GM12878 (cell line): ENCODE data around the gene UBAP2. TPM values are rescaled to one million over a fixed set of nuclear protein-coding genes. Genes with fewer than 3 reads are reported as not detected.

Source experiments
- ATAC-seq: fragments of 200-7000 bp; cut with Tn5 transposase; 3 replicates; pipeline ENCODE4 v1.9.1; 2020; ENCODE audit warnings: mild to moderate bottlenecking, moderate library complexity
- BruUV-seq: library from RNA; stranded (reverse); fragments of 400-500 nt; replicated peaks from 2 replicates; lab custom pipeline; 2021; lab: Mats Ljungman, UMichigan
- CTCF ChIA-PET: fragments of 300-600 bp; sonication (Branson Sonifier 250); formaldehyde crosslinking; extraction: SDS; loops from one replicate; lab custom pipeline; 2021; ENCODE audit warnings: inconsistent platforms; lab: Yijun Ruan, JAX
- POLR2A ChIA-PET: fragments of 350-600 bp; formaldehyde crosslinking; extraction: SDS; loops from one replicate; lab custom pipeline; 2021; ENCODE audit warnings: inconsistent platforms; lab: Charles Lee
- RAD21 ChIA-PET: fragments of 300-600 bp; sonication (Branson Sonifier 250); formaldehyde crosslinking; loops from one replicate; lab custom pipeline; 2023; ENCODE audit warnings: antibody characterized with exemption; ENCODE audit not compliant: unreplicated experiment; lab: Charles Lee
- SMC1A ChIA-PET: fragments of 300-600 bp; sonication (Branson Sonifier 250); formaldehyde crosslinking; loops from one replicate; lab custom pipeline; 2023; ENCODE audit not compliant: unreplicated experiment, uncharacterized antibody; lab: Charles Lee
- DNase-seq: peaks from one replicate; pipeline ENCODE4 v3.0.0-alpha.2; 2011; ENCODE audit warnings: low read depth, low spot score
- FAIRE-seq: peaks from 3 replicates; lab custom pipeline; 2011; peaks lifted over from hg19 to GRCh38; lab: Jason Lieb, UNC
- H2AFZ ChIP-seq: 2 replicates; pipeline ENCODE4 v1.6.0; 2011; ENCODE audit warnings: low read depth, low read length, control low read depth; ENCODE audit not compliant: control insufficient read depth
- H3K27ac ChIP-seq: 2 replicates; pipeline ENCODE4 v1.5.1; 2011; ENCODE audit warnings: control low read depth; ENCODE audit not compliant: control insufficient read depth, insufficient read depth
- H3K27me3 ChIP-seq, 2 experiments: replicated peaks in 1 of 2; 2 replicates each; pipeline versions ENCODE4 v1.6.0 to v1.6.1; 2011; ENCODE audit warnings: low read length in 1 of 2; ENCODE audit not compliant: control insufficient read depth in 2 of 2, insufficient read depth in 2 of 2
- H3K36me3 ChIP-seq, 2 experiments: 2 replicates each; pipeline ENCODE4 v1.5.1; 2011; ENCODE audit warnings: low read length in 1 of 2; ENCODE audit not compliant: control insufficient read depth in 2 of 2, insufficient read depth in 2 of 2
- H3K4me1 ChIP-seq: 2 replicates; pipeline ENCODE4 v1.6.1; 2011; ENCODE audit warnings: mild to moderate bottlenecking, low read length, moderate library complexity, mixed read lengths; ENCODE audit not compliant: control insufficient read depth, insufficient read depth
- H3K4me2 ChIP-seq: 2 replicates; pipeline ENCODE4 v1.6.0; 2011; ENCODE audit warnings: control low read depth; ENCODE audit not compliant: control insufficient read depth, insufficient read depth
- H3K4me3 ChIP-seq: fragments of 200-600 bp; sonication (generic); 2 replicates; pipeline ENCODE4 v1.5.1; 2016
- H3K79me2 ChIP-seq: 2 replicates; pipeline ENCODE4 v1.6.0; 2011; ENCODE audit warnings: low read length; ENCODE audit not compliant: control insufficient read depth, insufficient read depth
- H3K9ac ChIP-seq: 2 replicates; pipeline ENCODE4 v1.8.0; 2011; ENCODE audit warnings: low read length, control low read depth, mixed read lengths; ENCODE audit not compliant: control insufficient read depth, insufficient read depth
- H3K9me3 ChIP-seq: replicated peaks from 3 replicates; pipeline ENCODE4 v1.5.1; 2011; ENCODE audit warnings: mild to moderate bottlenecking, low read length; ENCODE audit not compliant: control insufficient read depth, insufficient read depth
- H4K20me1 ChIP-seq: 2 replicates; pipeline ENCODE4 v1.6.0; 2011; ENCODE audit not compliant: control insufficient read depth, insufficient read depth
- BHLHE40 ChIP-seq, 2 experiments: fragments of 450-650 bp in 1 of 2; IDR thresholded peaks; 2 replicates each; pipeline ENCODE4 v1.6.1; 2011 to 2017; ENCODE audit warnings: low read depth in 2 of 2, borderline replicate concordance in 1 of 2, improper control_type of control experiment in 1 of 2, low read length in 1 of 2, mild to moderate bottlenecking in 1 of 2
- CBFB ChIP-seq: IDR thresholded peaks from 2 replicates; pipeline ENCODE4 v1.6.1; 2016; ENCODE audit warnings: antibody characterized with exemption, low read depth
- CBX3 ChIP-seq: fragments of 200-600 bp; sonication (generic); IDR thresholded peaks from 2 replicates; pipeline ENCODE4 v1.6.1; 2016; ENCODE audit warnings: low read depth, borderline replicate concordance
- CHD1 ChIP-seq: IDR thresholded peaks from 2 replicates; pipeline ENCODE4 v1.6.1; 2012; ENCODE audit warnings: low read depth, low read length, improper control_type of control experiment
- EED ChIP-seq: sonication (generic); IDR thresholded peaks from 2 replicates; pipeline ENCODE4 v1.6.1; 2016; ENCODE audit warnings: antibody characterized with exemption, low read depth
- IKZF2 ChIP-seq, 2 experiments: fragments of 450-650 bp; IDR thresholded peaks; 2 replicates each; pipeline ENCODE4 v1.6.1; 2017; ENCODE audit warnings: mild to moderate bottlenecking in 2 of 2, moderate library complexity in 2 of 2
- KAT2A ChIP-seq: conservative IDR thresholded peaks from 2 replicates; pipeline ENCODE4 v1.6.1; 2011; ENCODE audit warnings: low read depth, low read length; ENCODE audit not compliant: control insufficient read depth
- NR2C2 ChIP-seq: IDR thresholded peaks from 2 replicates; pipeline ENCODE4 v1.6.1; 2011; ENCODE audit warnings: borderline replicate concordance, low read depth; ENCODE audit not compliant: control insufficient read depth, insufficient read length
- RB1 ChIP-seq: fragments of 450-650 bp; formaldehyde crosslinking; IDR thresholded peaks from 2 replicates; pipeline ENCODE4 v1.6.1; 2017; ENCODE audit warnings: mild to moderate bottlenecking, borderline replicate concordance
- SPI1 ChIP-seq: IDR thresholded peaks from 2 replicates; pipeline ENCODE4 v1.6.1; 2011; ENCODE audit warnings: low read depth, mild to moderate bottlenecking, low read length, moderate library complexity, borderline replicate concordance; ENCODE audit not compliant: insufficient read depth
- ZNF274 ChIP-seq: IDR thresholded peaks from one replicate; pipeline ENCODE4 v1.8.0; 2011; ENCODE audit not compliant: insufficient read length, insufficient read depth
- ZNF622 ChIP-seq: fragments of 450-650 bp; IDR thresholded peaks from 2 replicates; pipeline ENCODE4 v1.6.1; 2017; ENCODE audit warnings: mild to moderate bottlenecking, inconsistent platforms
- WGBS: methylation state at CpG from one replicate; pipeline ENCODE4 v1.1.6; 2016; ENCODE audit warnings: low lambda C conversion rate; ENCODE audit not compliant: insufficient replicate concordance, insufficient coverage; ENCODE audit errors: missing lambda C conversion rate; 5-methylcytosine and 5-hydroxymethylcytosine counted together
- in situ Hi-C: fragments of 300-500 bp; cut with MboI; formaldehyde crosslinking; loops from 9 replicates; pipeline ENCODE4 v1.14.3; 2018; ENCODE audit warnings: mixed read lengths
- intact Hi-C: fragments of 100-400 bp; cut with micrococcal nuclease; formaldehyde crosslinking; loops from one replicate; pipeline ENCODE4 v1.14.2; 2022; ENCODE audit not compliant: unreplicated experiment
- polyA plus RNA-seq, 11 experiments: library from polyadenylated mRNA; depleted of rRNA in 4 of 11; unstranded in 6 of 11; stranded (reverse) in 5 of 11; fragments of >200 nt; fragmentation: Nextera tagmentation in 4 of 11; fragmentation: Illumina TruSeq in 1 of 11; extraction: Ambion mirVana in 4 of 11; extraction: Trizol in 1 of 11; gene quantifications; 1 replicate in 1 of 11; 2 replicates in 10 of 11; pipeline versions ENCODE4 v1.2.1 to v1.2.3, GENCODE V29; 2011 to 2016; ENCODE audit warnings: inconsistent platforms in 2 of 11, missing spikeins in 2 of 11, low read depth in 1 of 11
- total RNA-seq, 4 experiments: library from RNA; depleted of rRNA in 3 of 4; stranded (reverse); fragments of >200 nt in 3 of 4; fragmentation: Illumina TruSeq in 1 of 4; extraction: Trizol in 1 of 4; gene quantifications; 2 replicates each; pipeline versions ENCODE4 v1.2.1 to v1.2.3, GENCODE V29; 2013 to 2021
- TF ChIP-seq, protein P1 (sequence below): fragments of 150-350 bp; IDR thresholded peaks from 2 replicates; pipeline ENCODE4 v1.6.1; 2014; ENCODE audit warnings: mild to moderate bottlenecking, low read depth, low read length
- TF ChIP-seq, protein P2 (sequence below): IDR thresholded peaks from 2 replicates; pipeline ENCODE4 v1.6.1; 2011; ENCODE audit warnings: borderline replicate concordance, low read depth, mild to moderate bottlenecking, moderate library complexity, low read length; ENCODE audit not compliant: insufficient read depth, poor library complexity, severe bottlenecking
- TF ChIP-seq, protein P3 (sequence below): IDR thresholded peaks from 2 replicates; pipeline ENCODE4 v1.6.1; 2011; ENCODE audit warnings: low read depth, mild to moderate bottlenecking, low read length, moderate library complexity, borderline replicate concordance; ENCODE audit errors: extremely low read depth

The UBAP2 gene
- total and polyA plus RNA-seq, 10 of the 15 experiments (the other 5 are each of a cell fraction or from before 2014, with no cell fraction given) = 8.5 to 48.2 (median 28.1) TPM

DNA sequence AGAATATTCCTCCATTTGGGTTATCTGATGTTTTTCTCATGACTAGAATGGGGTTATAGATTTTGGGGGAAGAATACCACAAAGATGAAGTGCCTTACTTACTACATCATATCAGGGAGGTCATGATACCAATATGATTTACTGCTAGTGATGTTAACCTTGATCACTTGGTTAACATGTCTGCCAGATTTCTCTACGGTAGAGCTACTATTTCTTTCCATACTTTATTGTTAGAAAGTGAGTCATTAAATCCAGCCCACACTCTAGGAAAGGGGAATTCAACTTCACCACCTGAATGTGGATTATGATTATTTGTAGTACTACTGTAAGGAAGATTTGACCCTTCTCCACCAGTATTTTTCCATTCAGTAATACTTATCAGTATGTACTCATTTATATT lies 167.1 kb downstream of the UBAP2 start:
- no peaks in the 10 kb centered on the region for H4K20me1 ChIP-seq
- ATAC-seq (no peak), DNase-seq (no peak), FAIRE-seq (no peak)
- H3K36me3 ChIP-seq = no peaks in the 10 kb centered on the region; a peak in 2 of 4 replicates
- no peak overlapping the region for H2AFZ ChIP-seq
- ChIA-PET POLR2A (no interaction called here), CTCF (interaction anchor here (3.1 kb wide), 1 partner anchor 67 kb away, joined by 10 read pairs; no protein-coding TSS in a partner anchor), SMC1A (no interaction called here), RAD21 (no interaction called here)
- no peaks in the 10 kb centered on the region for H3K27me3 ChIP-seq
- no peaks in the 10 kb centered on the region for H3K4me1 ChIP-seq
- BruUV-seq = no TSS peak
- 39% methylated on average over 1 of the region's 1 CpG for WGBS
- no peak overlapping the region for H3K27ac ChIP-seq
- H3K9me3 ChIP-seq = no peaks in the 10 kb centered on the region
- peaks cover 51% of the 10 kb centered on the region for H3K79me2 ChIP-seq
- no peak overlapping the region for H3K4me3 ChIP-seq
- H3K4me2 ChIP-seq = no peak overlapping the region
- no peak overlapping the region for H3K9ac ChIP-seq
- intact Hi-C loops (no loop called here), in situ Hi-C loops (loop anchor here (5.0 kb wide), 1 partner anchor 49 kb away; no protein-coding TSS in a partner anchor)
- TF ChIP-seq RB1 (no peak), ZNF274 (no peak), NR2C2 (no peak), BHLHE40 (IDR thresholded peaks at IDR 0.05; ENCODE audit: borderline replicate concordance in 1 of 2, low read depth in 2 of 2, low read length in 1 of 2) (no peak), CHD1 (no peak), IKZF2 (IDR thresholded peaks at IDR 0.05) (no peak), CBX3 (no peak), SPI1 (no peak), EED (no peak), ZNF622 (no peak), CBFB (no peak), KAT2A (no peak)
- TF ChIP-seq, protein P1, sequence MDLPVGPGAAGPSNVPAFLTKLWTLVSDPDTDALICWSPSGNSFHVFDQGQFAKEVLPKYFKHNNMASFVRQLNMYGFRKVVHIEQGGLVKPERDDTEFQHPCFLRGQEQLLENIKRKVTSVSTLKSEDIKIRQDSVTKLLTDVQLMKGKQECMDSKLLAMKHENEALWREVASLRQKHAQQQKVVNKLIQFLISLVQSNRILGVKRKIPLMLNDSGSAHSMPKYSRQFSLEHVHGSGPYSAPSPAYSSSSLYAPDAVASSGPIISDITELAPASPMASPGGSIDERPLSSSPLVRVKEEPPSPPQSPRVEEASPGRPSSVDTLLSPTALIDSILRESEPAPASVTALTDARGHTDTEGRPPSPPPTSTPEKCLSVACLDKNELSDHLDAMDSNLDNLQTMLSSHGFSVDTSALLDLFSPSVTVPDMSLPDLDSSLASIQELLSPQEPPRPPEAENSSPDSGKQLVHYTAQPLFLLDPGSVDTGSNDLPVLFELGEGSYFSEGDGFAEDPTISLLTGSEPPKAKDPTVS = no peak
- TF ChIP-seq, protein P2, sequence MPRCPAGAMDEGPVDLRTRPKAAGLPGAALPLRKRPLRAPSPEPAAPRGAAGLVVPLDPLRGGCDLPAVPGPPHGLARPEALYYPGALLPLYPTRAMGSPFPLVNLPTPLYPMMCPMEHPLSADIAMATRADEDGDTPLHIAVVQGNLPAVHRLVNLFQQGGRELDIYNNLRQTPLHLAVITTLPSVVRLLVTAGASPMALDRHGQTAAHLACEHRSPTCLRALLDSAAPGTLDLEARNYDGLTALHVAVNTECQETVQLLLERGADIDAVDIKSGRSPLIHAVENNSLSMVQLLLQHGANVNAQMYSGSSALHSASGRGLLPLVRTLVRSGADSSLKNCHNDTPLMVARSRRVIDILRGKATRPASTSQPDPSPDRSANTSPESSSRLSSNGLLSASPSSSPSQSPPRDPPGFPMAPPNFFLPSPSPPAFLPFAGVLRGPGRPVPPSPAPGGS = no peak
- TF ChIP-seq, protein P3, sequence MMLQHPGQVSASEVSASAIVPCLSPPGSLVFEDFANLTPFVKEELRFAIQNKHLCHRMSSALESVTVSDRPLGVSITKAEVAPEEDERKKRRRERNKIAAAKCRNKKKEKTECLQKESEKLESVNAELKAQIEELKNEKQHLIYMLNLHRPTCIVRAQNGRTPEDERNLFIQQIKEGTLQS = no peak
